ENCODE data around the gene LYRM4. TPM values are rescaled to one million over a fixed set of nuclear protein-coding genes. Genes with fewer than 3 reads are reported as not detected.

LYRM4 gene
- total RNA-seq, 1 experiment from 2014 or later: 44.3 TPM

DNA sequence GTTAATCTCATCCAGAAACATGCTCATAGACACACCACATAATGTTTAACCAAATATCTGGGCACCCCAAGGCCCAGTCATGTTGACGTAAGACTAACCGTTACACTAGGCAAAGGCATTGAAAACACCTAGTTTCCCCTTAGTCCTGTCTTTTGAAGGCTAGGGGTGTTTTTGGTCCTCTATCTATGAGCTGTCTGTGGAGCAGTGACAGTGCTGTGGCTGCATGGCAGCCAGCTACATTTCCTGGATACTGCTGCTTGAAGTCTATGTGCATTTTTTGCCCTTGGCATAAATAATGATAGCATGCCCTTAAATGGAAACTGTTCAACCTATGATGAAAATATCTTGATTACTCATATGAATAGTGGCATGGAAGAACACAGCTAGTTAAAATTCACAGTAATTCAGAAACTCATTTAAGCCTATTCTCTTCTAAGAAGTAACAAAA lies 19.2 kb upstream of the LYRM4 start:
- no peak overlapping the region for H2BK20ac ChIP-seq (ENCODE audit: low read depth, low read length, poor library complexity, severe bottlenecking)
- no peaks in the 10 kb centered on the region for H3K79me2 ChIP-seq (ENCODE audit: insufficient read depth, low read length)
- H3K9me3 ChIP-seq (ENCODE audit: control insufficient read depth, low read depth, low read length): no peaks in the 10 kb centered on the region
- no peak overlapping the region for H2AFZ ChIP-seq (ENCODE audit: low read length)
- H3T11ph ChIP-seq (ENCODE audit: low read length): peak overlapping the region; percentile 53
- no peak overlapping the region for H3K14ac ChIP-seq (ENCODE audit: insufficient read depth, low read length)
- H3K56ac ChIP-seq (ENCODE audit: insufficient read length, low read depth, low read length): no peak overlapping the region
- TF ChIP-seq, protein P1, sequence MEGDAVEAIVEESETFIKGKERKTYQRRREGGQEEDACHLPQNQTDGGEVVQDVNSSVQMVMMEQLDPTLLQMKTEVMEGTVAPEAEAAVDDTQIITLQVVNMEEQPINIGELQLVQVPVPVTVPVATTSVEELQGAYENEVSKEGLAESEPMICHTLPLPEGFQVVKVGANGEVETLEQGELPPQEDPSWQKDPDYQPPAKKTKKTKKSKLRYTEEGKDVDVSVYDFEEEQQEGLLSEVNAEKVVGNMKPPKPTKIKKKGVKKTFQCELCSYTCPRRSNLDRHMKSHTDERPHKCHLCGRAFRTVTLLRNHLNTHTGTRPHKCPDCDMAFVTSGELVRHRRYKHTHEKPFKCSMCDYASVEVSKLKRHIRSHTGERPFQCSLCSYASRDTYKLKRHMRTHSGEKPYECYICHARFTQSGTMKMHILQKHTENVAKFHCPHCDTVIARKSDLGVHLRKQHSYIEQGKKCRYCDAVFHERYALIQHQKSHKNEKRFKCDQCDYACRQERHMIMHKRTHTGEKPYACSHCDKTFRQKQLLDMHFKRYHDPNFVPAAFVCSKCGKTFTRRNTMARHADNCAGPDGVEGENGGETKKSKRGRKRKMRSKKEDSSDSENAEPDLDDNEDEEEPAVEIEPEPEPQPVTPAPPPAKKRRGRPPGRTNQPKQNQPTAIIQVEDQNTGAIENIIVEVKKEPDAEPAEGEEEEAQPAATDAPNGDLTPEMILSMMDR (conservative IDR thresholded peaks at IDR 0.05): no peak
- Mint-ChIP-seq H3K36me3 (ENCODE audit: insufficient read depth in 1 of 3, low read depth in 3 of 3) (no peaks in the 10 kb centered on the region), H3K4me3 (no peak overlapping the region), H3K9me3 (no peaks in the 10 kb centered on the region), H3K27me3 (ENCODE audit: low read depth) (no peaks in the 10 kb centered on the region), H3K27ac (no peak overlapping the region), H3K4me1 (peaks cover 17 to 23% of the 10 kb centered on the region in 2 experiments)
- H4K91ac ChIP-seq (ENCODE audit: insufficient read length, low read depth, low read length): no peak overlapping the region
- H3K27me3 ChIP-seq (ENCODE audit: insufficient read depth, low read length): no peaks in the 10 kb centered on the region
- no peak overlapping the region for H3K18ac ChIP-seq (ENCODE audit: insufficient read length, low read depth, low read length)
- no peak overlapping the region for H2BK15ac ChIP-seq (ENCODE audit: low read depth, low read length)
- H3K23me2 ChIP-seq (ENCODE audit: insufficient read length, low read depth, low read length, poor library complexity, severe bottlenecking): no peaks in the 10 kb centered on the region
- H3K4me1 ChIP-seq (ENCODE audit: insufficient read depth, low read length): peaks cover 2% of the 10 kb centered on the region; the same call in 1 of the 2 replicates
- H4K5ac ChIP-seq (ENCODE audit: insufficient read length, low read depth, low read length): no peak overlapping the region
- H4K8ac ChIP-seq (replicated peaks; ENCODE audit: insufficient read length, low read depth, low read length): no peak overlapping the region
- DNase-seq: no peak
- H3K23ac ChIP-seq (ENCODE audit: insufficient read length, low read depth, low read length): no peak overlapping the region
- H2BK5ac ChIP-seq (ENCODE audit: insufficient read length, low read length): no peak overlapping the region
- H3K4ac ChIP-seq (ENCODE audit: low read depth, low read length): no peak overlapping the region
- H3K4me2 ChIP-seq (ENCODE audit: insufficient read depth, insufficient read length, low read length): no peak overlapping the region
- no peak overlapping the region for H2AK5ac ChIP-seq (ENCODE audit: insufficient read length, low read length)
- no peaks in the 10 kb centered on the region for H4K20me1 ChIP-seq (ENCODE audit: control insufficient read depth, insufficient read depth, insufficient read length)
- no peak overlapping the region for H2BK120ac ChIP-seq (ENCODE audit: low read depth, low read length, poor library complexity, severe bottlenecking)
- H3K9ac ChIP-seq (ENCODE audit: extremely low read depth, insufficient read length, low read length): no peak overlapping the region
- no peak overlapping the region for H3K27ac ChIP-seq (ENCODE audit: insufficient read length, low read depth, low read length)
- WGBS (ENCODE audit: extremely low coverage, insufficient read length, low lambda C conversion rate): no CpG with 5 or more reads among the region's 2 CpGs
- peaks cover 5% of the 10 kb centered on the region for H3K79me1 ChIP-seq (ENCODE audit: insufficient read depth, low read depth, low read length, poor library complexity, severe bottlenecking)
- no peak overlapping the region for H2BK12ac ChIP-seq (ENCODE audit: insufficient read length, low read depth, low read length)

Data from H9 (cell line).